ENCODE measurements around the gene MAPK6. TPM values are rescaled to one million over a fixed set of nuclear protein-coding genes. Genes with fewer than 3 reads are reported as not detected.

MAPK6 gene
- total RNA-seq, 3 donors from 2014 or later: 47.6 to 86.8 (median 73.9) TPM

GRCh38 chr15:51973220-51973619 lies 45.8 kb upstream of the MAPK6 start:
- H3K9me3 ChIP-seq: no peaks in the 10 kb centered on the region
- TF ChIP-seq CTCF (IDR thresholded peaks at IDR 0.05): no peak
- intact Hi-C loops (cut with DNase I, micrococcal nuclease): no loop called here
- DNase-seq (no peak), ATAC-seq (no peak)
- no peak overlapping the region for H3K4me3 ChIP-seq
- H3K36me3 ChIP-seq (ENCODE audit: low read depth): no peaks in the 10 kb centered on the region
- peaks cover 8% of the 10 kb centered on the region for H3K4me1 ChIP-seq (ENCODE audit: low read depth)

- no peak for DNase-seq
- no peak overlapping the region for H3K4me3 ChIP-seq
- no peaks in the 10 kb centered on the region for H3K9me3 ChIP-seq
- peaks cover 8% of the 10 kb centered on the region for H3K4me1 ChIP-seq (ENCODE audit: low read depth)
- intact Hi-C loops (cut with DNase I, micrococcal nuclease): no loop called here
- no peaks in the 10 kb centered on the region for H3K36me3 ChIP-seq (ENCODE audit: low read depth)
- TF ChIP-seq CTCF (IDR thresholded peaks at IDR 0.05): no peak
- ATAC-seq: no peak
Observed at GRCh38 chr15:51973775-51974174, 45.2 kb upstream of the MAPK6 start.

- peak in 1 of 3 donors; percentile 51 for DNase-seq
- Histone ChIP-seq H3K9me3 (no peaks in the 10 kb centered on the region), H3K36me3 (ENCODE audit: low read depth) (no peaks in the 10 kb centered on the region), H3K4me1 (ENCODE audit: low read depth) (peaks cover 18% of the 10 kb centered on the region), H3K4me3 (no peak overlapping the region)
- TF ChIP-seq CTCF (IDR thresholded peaks at IDR 0.05): no peak
- ATAC-seq: peak; percentile 82
- intact Hi-C loops (cut with DNase I, micrococcal nuclease): no loop called here
Observed at GRCh38 chr15:51982013-51982769, 36.8 kb upstream of the MAPK6 start.

GRCh38 chr15:51982770-51983103 lies 36.3 kb upstream of the MAPK6 start:
- no peak for DNase-seq
- Histone ChIP-seq H3K4me1 (ENCODE audit: low read depth) (peaks cover 18% of the 10 kb centered on the region), H3K9me3 (no peaks in the 10 kb centered on the region), H3K36me3 (ENCODE audit: low read depth) (no peaks in the 10 kb centered on the region), H3K4me3 (no peak overlapping the region)
- intact Hi-C loops (cut with DNase I, micrococcal nuclease): no loop called here
- ATAC-seq: peak; percentile 50
- no peak for TF ChIP-seq CTCF (IDR thresholded peaks at IDR 0.05)

GRCh38 chr15:51991141-51991540 lies 27.9 kb upstream of the MAPK6 start:
- no peaks in the 10 kb centered on the region for H3K36me3 ChIP-seq (ENCODE audit: low read depth)
- intact Hi-C loops (cut with DNase I, micrococcal nuclease): no loop called here
- DNase-seq (no peak), ATAC-seq (no peak)
- H3K4me3 ChIP-seq: no peak overlapping the region
- peaks cover 9% of the 10 kb centered on the region for H3K4me1 ChIP-seq (ENCODE audit: low read depth)
- no peaks in the 10 kb centered on the region for H3K9me3 ChIP-seq
- no peak for TF ChIP-seq CTCF (IDR thresholded peaks at IDR 0.05)

GRCh38 chr15:51992953-51993352 lies 26.1 kb upstream of the MAPK6 start:
- intact Hi-C loops (cut with DNase I, micrococcal nuclease): no loop called here
- H3K4me3 ChIP-seq: no peak overlapping the region
- ATAC-seq (no peak), DNase-seq (no peak)
- no peak for TF ChIP-seq CTCF (IDR thresholded peaks at IDR 0.05)
- peaks cover 9% of the 10 kb centered on the region for H3K4me1 ChIP-seq (ENCODE audit: low read depth)
- H3K9me3 ChIP-seq: no peaks in the 10 kb centered on the region
- no peaks in the 10 kb centered on the region for H3K36me3 ChIP-seq (ENCODE audit: low read depth)
